K562 (cell line): Measurements from ENCODE around the gene CIAO2A. TPM values are rescaled to one million over a fixed set of nuclear protein-coding genes. Genes with fewer than 3 reads are reported as not detected.

Experiments
- ATF3 ChIP-seq, 2 experiments: fragments of 450-650 bp in 1 of 2; sonication (generic) in 1 of 2; formaldehyde crosslinking in 1 of 2; IDR thresholded peaks in 1 of 2; conservative IDR thresholded peaks in 1 of 2; 2 replicates each; pipeline versions ENCODE4 v1.6.1 to v1.8.1; 2016 to 2023; ENCODE audit warnings: mild to moderate bottlenecking in 2 of 2, moderate library complexity in 2 of 2, inconsistent platforms in 1 of 2, missing genetic modification reagents in 1 of 2
- CC2D1A ChIP-seq: fragments of 450-650 bp; IDR thresholded peaks from 2 replicates; pipeline ENCODE4 v1.6.1; 2017; ENCODE audit warnings: mild to moderate bottlenecking
- COPS2 ChIP-seq: fragments of 450-650 bp; conservative IDR thresholded peaks from 2 replicates; pipeline ENCODE4 v1.6.1; 2016; ENCODE audit warnings: mild to moderate bottlenecking, moderate library complexity
- FUS ChIP-seq: fragments of 200-400 bp; formaldehyde crosslinking; optimal IDR thresholded peaks from 2 replicates; pipeline ENCODE3; 2017; ENCODE audit warnings: low read depth, low read length
- GABPB2 ChIP-seq: fragments of 250-450 bp; sonication (Bioruptor Pico); conservative IDR thresholded peaks from 2 replicates; pipeline ENCODE4 v1.5.1; 2021; ENCODE audit warnings: mild to moderate bottlenecking
- MECOM ChIP-seq: fragments of 250-450 bp; sonication (Bioruptor Pico); IDR thresholded peaks from 2 replicates; pipeline ENCODE4 v1.8.0; 2022; ENCODE audit warnings: inconsistent platforms
- MED1 ChIP-seq: sonication (generic); formaldehyde crosslinking; IDR thresholded peaks from 2 replicates; pipeline ENCODE4 v1.8.1; 2023; ENCODE audit warnings: missing genetic modification reagents, borderline replicate concordance
- NBN ChIP-seq: fragments of 450-650 bp; IDR thresholded peaks from 2 replicates; pipeline ENCODE4 v1.6.1; 2016; ENCODE audit warnings: low read depth, mild to moderate bottlenecking
- PBX2 ChIP-seq, 2 experiments: IDR thresholded peaks in 1 of 2; conservative IDR thresholded peaks in 1 of 2; 2 replicates each; pipeline ENCODE4 v1.6.1; 2016; ENCODE audit warnings: low read depth in 2 of 2, mild to moderate bottlenecking in 1 of 2, missing compliant biosample characterization in 1 of 2, missing genetic modification characterization in 1 of 2, moderate library complexity in 1 of 2
- POLR3A ChIP-seq: IDR thresholded peaks from 2 replicates; pipeline ENCODE4 v1.6.1; 2011; ENCODE audit warnings: borderline replicate concordance, mild to moderate bottlenecking, moderate library complexity; ENCODE audit not compliant: insufficient read length, insufficient read depth; ENCODE audit errors: extremely low read depth
- RBBP5 ChIP-seq: fragments of 200-600 bp; sonication (generic); IDR thresholded peaks from 2 replicates; pipeline ENCODE4 v1.6.1; 2012; ENCODE audit warnings: borderline replicate concordance, mild to moderate bottlenecking, low read length, control low read depth, inconsistent platforms; ENCODE audit not compliant: insufficient read depth, poor library complexity, severe bottlenecking
- RBM15 ChIP-seq: fragments of 200-400 bp; formaldehyde crosslinking; IDR thresholded peaks from 2 replicates; pipeline ENCODE4 v1.6.1; 2018; ENCODE audit warnings: mild to moderate bottlenecking, low read length, moderate library complexity; ENCODE audit not compliant: insufficient read depth
- SAFB2 ChIP-seq: fragments of 200-400 bp; formaldehyde crosslinking; IDR thresholded peaks from 2 replicates; pipeline ENCODE4 v1.6.1; 2018; ENCODE audit warnings: borderline replicate concordance, low read length, low read depth, moderate library complexity; ENCODE audit not compliant: severe bottlenecking
- SMAD2 ChIP-seq: fragments of 150-350 bp; IDR thresholded peaks from 2 replicates; pipeline ENCODE4 v1.6.1; 2014; ENCODE audit warnings: low read depth, mild to moderate bottlenecking, low read length
- SRSF1 ChIP-seq: fragments of 200-400 bp; formaldehyde crosslinking; IDR thresholded peaks from 2 replicates; pipeline ENCODE4 v1.6.1; 2017; ENCODE audit warnings: mild to moderate bottlenecking, low read depth, low read length, moderate library complexity
- ZBTB34 ChIP-seq: fragments of 250-450 bp; sonication (Bioruptor Pico); IDR thresholded peaks from 2 replicates; pipeline ENCODE4 v1.8.0; 2021; ENCODE audit warnings: mild to moderate bottlenecking, moderate library complexity
- ZNF408 ChIP-seq: fragments of 250-450 bp; sonication (Bioruptor Pico); IDR thresholded peaks from 2 replicates; pipeline ENCODE4 v1.4.0; 2020; ENCODE audit warnings: low read depth, mild to moderate bottlenecking, moderate library complexity
- ZNF41 ChIP-seq: fragments of 250-450 bp; sonication (Bioruptor Pico); conservative IDR thresholded peaks from 2 replicates; pipeline ENCODE4 v1.4.0; 2020; ENCODE audit warnings: mild to moderate bottlenecking
- ZNF511 ChIP-seq: sonication (generic); formaldehyde crosslinking; IDR thresholded peaks from 2 replicates; pipeline ENCODE4 v1.8.0; 2022; ENCODE audit warnings: mild to moderate bottlenecking, missing genetic modification reagents
- ZNF644 ChIP-seq: fragments of 200-800 bp; sonication (Bioruptor generic); IDR thresholded peaks from 2 replicates; pipeline ENCODE4 v1.6.1; 2016; ENCODE audit warnings: low read depth, missing genetic modification characterization, missing compliant biosample characterization
- polyA plus RNA-seq, 8 experiments: library from polyadenylated mRNA; depleted of rRNA in 4 of 8; stranded (reverse) in 5 of 8; unstranded in 3 of 8; fragments of >200 nt; fragmentation: Nextera tagmentation in 2 of 8; fragmentation: Illumina TruSeq in 1 of 8; extraction: Ambion mirVana in 2 of 8; extraction: Trizol in 1 of 8; gene quantifications; 2 replicates each; pipeline versions ENCODE4 v1.2.1 to v1.2.3, GENCODE V29; 2011 to 2014; ENCODE audit warnings: inconsistent platforms in 1 of 8, missing spikeins in 1 of 8
- total RNA-seq, 7 experiments: library from RNA; depleted of rRNA in 6 of 7; stranded (reverse); fragments of >200 nt in 6 of 7; fragmentation: Illumina TruSeq in 2 of 7; extraction: Trizol in 2 of 7; gene quantifications; 2 replicates each; pipeline versions ENCODE4 v1.2.1 to v1.2.3, GENCODE V29; 2011 to 2021; ENCODE audit warnings: low replicate concordance in 1 of 7

CIAO2A gene
- total and polyA plus RNA-seq, 9 of the 15 experiments (the other 6 are each of a cell fraction or from before 2014, with no cell fraction given) = 161 to 429 (median 313) TPM

GRCh38 chr15:64070965-64071851 is 22.4 kb downstream of the CIAO2A start (continued):
- no peak for TF ChIP-seq PBX2 (CRISPR knock-in tag; IDR thresholded peaks at IDR 0.05; ENCODE audit: low read depth)
- peak; percentile 41; the same call in 1 of the 2 replicates for TF ChIP-seq PBX2 (tag; conservative IDR thresholded peaks at IDR 0.05; ENCODE audit: low read depth)
- TF ChIP-seq ZNF644 (tag) = no peak
- TF ChIP-seq SAFB2 = no peak
- no peak for TF ChIP-seq MED1 (CRISPR knock-in tag)
- no peak for TF ChIP-seq CC2D1A
- TF ChIP-seq RBM15 = no peak
- no peak for TF ChIP-seq ZBTB34 (CRISPR knock-in tag)
- TF ChIP-seq SMAD2 = no peak
- no peak for TF ChIP-seq NBN
- TF ChIP-seq POLR3A = no peak
- no peak for TF ChIP-seq ZNF41 (CRISPR knock-in tag)
- TF ChIP-seq MECOM (CRISPR knock-in tag) = 0 out of 2 replicates have a peak, but pooled peaks have one; percentile 18
- no peak for TF ChIP-seq GABPB2
- no peak for TF ChIP-seq COPS2
- TF ChIP-seq ZNF511 (CRISPR knock-in tag) = no peak
- TF ChIP-seq FUS = no peak
- TF ChIP-seq ZNF408 (CRISPR knock-in tag) = no peak
- TF ChIP-seq RBBP5 = peak; percentile 20
- peak; percentile 66 for TF ChIP-seq ATF3 (IDR thresholded peaks at IDR 0.05)
- TF ChIP-seq ATF3 (CRISPR knock-in tag; conservative IDR thresholded peaks at IDR 0.05) = no peak
- no peak for TF ChIP-seq SRSF1
